ENCODE measurements around the gene HBG2. TPM values are rescaled to one million over a fixed set of nuclear protein-coding genes. Genes with fewer than 3 reads are reported as not detected.
A peak's percentile ranks its signal among the peaks of the same experiment; 100 is the strongest.

HBG2 gene
- total and polyA plus RNA-seq, 10 donors: 0.29 to 19.6 (median 4.2) TPM; not detected in 3

DNA sequence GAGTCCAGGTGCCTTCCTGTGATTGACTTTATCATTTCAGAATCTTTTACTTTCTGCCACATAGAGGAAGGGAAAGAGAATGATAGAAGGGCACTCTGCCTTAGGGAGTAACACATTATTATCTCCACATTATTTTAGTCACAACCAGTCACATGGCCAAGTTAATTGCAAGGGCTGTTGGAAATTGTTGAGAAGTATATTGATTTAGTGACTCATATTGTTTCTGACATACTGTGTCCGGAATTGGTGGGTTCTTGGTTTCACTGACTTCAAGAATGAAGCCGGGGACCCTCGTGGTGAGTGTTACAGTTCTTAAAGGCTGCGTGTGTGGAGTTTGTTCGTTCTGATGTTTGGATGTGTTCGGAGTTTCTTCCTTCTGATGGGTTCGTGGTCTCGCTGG is 38.4 kb upstream of the HBG2 start:
- no peak overlapping the region for H3K4me3 ChIP-seq
- no peaks in the 10 kb centered on the region for H3K9me3 ChIP-seq
- TF ChIP-seq, protein P1, sequence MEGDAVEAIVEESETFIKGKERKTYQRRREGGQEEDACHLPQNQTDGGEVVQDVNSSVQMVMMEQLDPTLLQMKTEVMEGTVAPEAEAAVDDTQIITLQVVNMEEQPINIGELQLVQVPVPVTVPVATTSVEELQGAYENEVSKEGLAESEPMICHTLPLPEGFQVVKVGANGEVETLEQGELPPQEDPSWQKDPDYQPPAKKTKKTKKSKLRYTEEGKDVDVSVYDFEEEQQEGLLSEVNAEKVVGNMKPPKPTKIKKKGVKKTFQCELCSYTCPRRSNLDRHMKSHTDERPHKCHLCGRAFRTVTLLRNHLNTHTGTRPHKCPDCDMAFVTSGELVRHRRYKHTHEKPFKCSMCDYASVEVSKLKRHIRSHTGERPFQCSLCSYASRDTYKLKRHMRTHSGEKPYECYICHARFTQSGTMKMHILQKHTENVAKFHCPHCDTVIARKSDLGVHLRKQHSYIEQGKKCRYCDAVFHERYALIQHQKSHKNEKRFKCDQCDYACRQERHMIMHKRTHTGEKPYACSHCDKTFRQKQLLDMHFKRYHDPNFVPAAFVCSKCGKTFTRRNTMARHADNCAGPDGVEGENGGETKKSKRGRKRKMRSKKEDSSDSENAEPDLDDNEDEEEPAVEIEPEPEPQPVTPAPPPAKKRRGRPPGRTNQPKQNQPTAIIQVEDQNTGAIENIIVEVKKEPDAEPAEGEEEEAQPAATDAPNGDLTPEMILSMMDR (IDR thresholded peaks at IDR 0.05 in 8 of 11, conservative IDR thresholded peaks at IDR 0.05 in 3 of 11): no peak
- TF ChIP-seq POLR2AphosphoS5 (IDR thresholded peaks at IDR 0.05) (no peak), POLR2A (IDR thresholded peaks at IDR 0.05) (no peak)
- no peaks in the 10 kb centered on the region for H3K27me3 ChIP-seq (replicated peaks in 1 of 7)
- no peak overlapping the region for H3K27ac ChIP-seq
- intact Hi-C loops (cut with DNase I; ENCODE audit: low total_unique reads): no loop called here
- H3K36me3 ChIP-seq: no peaks in the 10 kb centered on the region
- WGBS, 5 donors: 90 to 94% (median 92%) methylated on average over 8 of the region's 8 CpGs
- no peak for DNase-seq
- no peaks in the 10 kb centered on the region for H3K4me1 ChIP-seq

DNA sequence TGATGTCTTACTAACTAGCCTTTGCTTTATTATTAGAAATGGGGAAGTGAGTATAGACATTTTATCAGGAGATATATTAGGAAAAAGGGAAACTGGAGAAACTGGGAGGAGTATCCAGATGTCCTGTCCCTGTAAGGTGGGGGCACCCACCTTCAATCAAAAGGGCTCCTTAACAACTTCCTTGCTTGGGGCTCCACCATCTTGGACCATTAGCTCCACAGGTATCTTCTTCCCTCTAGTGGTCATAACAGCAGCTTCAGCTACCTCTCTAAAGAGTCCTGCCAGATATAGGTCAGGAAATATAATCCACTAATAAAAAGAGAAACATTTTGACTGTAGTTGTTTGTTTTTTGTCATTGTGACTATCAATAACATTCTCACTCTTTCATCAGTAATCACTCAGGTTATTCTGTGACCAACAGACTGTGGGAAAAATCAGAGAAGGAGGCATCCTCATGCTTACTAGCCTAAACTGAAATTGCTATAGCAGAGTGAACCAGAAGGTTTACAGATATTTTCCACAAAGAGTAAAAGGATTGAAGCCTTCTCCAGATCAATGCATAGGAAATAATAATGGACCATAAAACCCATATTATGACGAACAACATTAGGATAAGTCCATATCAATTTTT is 36.7 kb upstream of the HBG2 start:
- TF ChIP-seq, protein P1 (IDR thresholded peaks at IDR 0.05 in 8 of 11, conservative IDR thresholded peaks at IDR 0.05 in 3 of 11): peak in 1 of 11 experiments; percentile 11
- TF ChIP-seq POLR2AphosphoS5 (IDR thresholded peaks at IDR 0.05): no peak
- DNase-seq: no peak
- Histone ChIP-seq H3K9me3 (no peaks in the 10 kb centered on the region), H3K4me1 (no peaks in the 10 kb centered on the region), H3K36me3 (no peaks in the 10 kb centered on the region), H3K27me3 (replicated peaks in 1 of 7) (no peaks in the 10 kb centered on the region), H3K4me3 (no peak overlapping the region), H3K27ac (no peak overlapping the region)
- WGBS, 5 donors: 74 to 94% (median 87%) methylated on average over 1 of the region's 1 CpG
- intact Hi-C loops (cut with DNase I; ENCODE audit: low total_unique reads): no loop called here

DNA sequence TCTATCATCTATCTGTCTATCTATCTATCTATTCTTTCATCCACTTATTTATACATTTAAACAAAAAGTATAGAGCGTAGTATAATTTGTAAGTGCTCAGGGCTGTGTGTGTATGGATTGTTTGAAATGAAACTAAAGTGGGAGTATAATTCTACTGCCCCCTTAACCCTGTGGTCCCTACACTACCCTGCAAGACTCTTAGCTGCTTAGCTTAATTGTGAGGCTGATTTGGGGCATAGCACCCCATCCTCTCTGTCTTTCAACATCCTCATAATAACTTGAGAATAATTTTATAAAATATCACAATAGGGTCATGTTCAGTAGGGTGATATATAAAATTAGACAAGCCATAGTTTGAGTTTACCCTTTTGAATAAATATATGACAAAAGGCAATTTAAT is 35.5 kb upstream of the HBG2 start:
- intact Hi-C loops (cut with DNase I; ENCODE audit: low total_unique reads): no loop called here
- H3K27ac ChIP-seq: no peak overlapping the region
- H3K4me3 ChIP-seq: no peak overlapping the region
- no peaks in the 10 kb centered on the region for H3K4me1 ChIP-seq
- DNase-seq: no peak
- no peak for TF ChIP-seq POLR2A (IDR thresholded peaks at IDR 0.05)
- no peaks in the 10 kb centered on the region for H3K27me3 ChIP-seq (replicated peaks in 1 of 7)
- H3K36me3 ChIP-seq: no peaks in the 10 kb centered on the region
- 82 to 98% (median 84%) methylated on average over 1 of the region's 1 CpG for whole genome bisulfite sequencing, 5 donors
- H3K9me3 ChIP-seq: no peaks in the 10 kb centered on the region

DNA sequence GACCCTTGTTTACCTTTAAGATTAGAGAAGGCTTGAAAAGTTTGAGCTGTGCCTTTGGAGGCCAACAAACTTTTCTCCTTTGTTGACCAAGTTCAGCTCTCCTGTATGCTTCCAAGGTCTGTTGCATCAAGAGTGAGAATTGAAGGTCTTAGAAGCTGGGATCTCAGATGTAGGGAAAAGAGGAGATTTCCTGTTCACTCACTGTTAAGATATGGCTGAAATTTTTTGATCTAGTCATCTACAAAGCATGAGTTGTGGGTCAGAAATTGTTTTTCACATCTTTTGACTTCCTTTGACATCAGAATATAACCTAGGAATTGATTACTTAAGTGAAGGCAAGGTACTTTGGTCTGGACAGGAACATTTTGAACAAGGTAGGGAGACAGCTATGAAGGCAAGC is 35.1 kb upstream of the HBG2 start:
- Histone ChIP-seq H3K36me3 (no peaks in the 10 kb centered on the region), H3K27ac (no peak overlapping the region), H3K4me1 (no peaks in the 10 kb centered on the region), H3K27me3 (replicated peaks in 1 of 7) (no peaks in the 10 kb centered on the region), H3K9me3 (no peaks in the 10 kb centered on the region), H3K4me3 (no peak overlapping the region)
- DNase-seq: no peak
- TF ChIP-seq POLR2A (IDR thresholded peaks at IDR 0.05) (no peak), POLR2AphosphoS5 (IDR thresholded peaks at IDR 0.05) (no peak)
- TF ChIP-seq, protein P1 (IDR thresholded peaks at IDR 0.05 in 8 of 11, conservative IDR thresholded peaks at IDR 0.05 in 3 of 11): no peak
- intact Hi-C loops (cut with DNase I; ENCODE audit: low total_unique reads): no loop called here

Measured in spleen (tissue), 11 donors.